Testis (tissue), 2 donors: ENCODE results near the gene EXOSC9.

ENCODE experiments used
- CTCF ChIP-seq, 3 experiments: fragments of 450-650 bp in 2 of 3; fragments of 200-600 bp in 1 of 3; sonication (generic) in 1 of 3; IDR thresholded peaks; one replicate each; pipeline ENCODE4 v1.5.1; 2016 to 2019; ENCODE audit warnings: antibody characterized with exemption in 3 of 3, mild to moderate bottlenecking in 2 of 3, moderate library complexity in 1 of 3
- POLR2A ChIP-seq: fragments of 450-650 bp; IDR thresholded peaks from one replicate; pipeline ENCODE4 v1.6.1; 2017; ENCODE audit warnings: antibody characterized with exemption, mild to moderate bottlenecking, moderate library complexity

- TF ChIP-seq CTCF (IDR thresholded peaks at IDR 0.05) (no peak), POLR2A (no peak)
Measured at GRCh38 chr4:121814756-121815155, 13.6 kb downstream of the EXOSC9 start.
